SK-N-SH (cell line): ENCODE results near the gene SPDYC.

Source experiments
- CTCF ChIP-seq: fragments of 200-600 bp; sonication (generic); IDR thresholded peaks from 2 replicates; pipeline ENCODE4 v1.6.1; 2017; ENCODE audit warnings: antibody characterized with exemption, mild to moderate bottlenecking, moderate library complexity
- FOXM1 ChIP-seq: IDR thresholded peaks from 2 replicates; pipeline ENCODE4 v1.4.0; 2012; ENCODE audit warnings: low read depth, mild to moderate bottlenecking
- GABPA ChIP-seq: IDR thresholded peaks from 2 replicates; pipeline ENCODE4 v1.4.0; 2012; ENCODE audit warnings: low read depth, mild to moderate bottlenecking
- POLR2AphosphoS5 ChIP-seq: IDR thresholded peaks from 2 replicates; pipeline ENCODE4 v1.6.1; 2012; ENCODE audit warnings: low read depth, low read length
- SIN3A ChIP-seq: IDR thresholded peaks from 2 replicates; pipeline ENCODE4 v1.6.1; 2012; ENCODE audit warnings: low read depth, mild to moderate bottlenecking, low read length, moderate library complexity, borderline replicate concordance
- SMC3 ChIP-seq: IDR thresholded peaks from 2 replicates; pipeline ENCODE4 v1.6.1; 2012; ENCODE audit warnings: low read depth, low read length, improper control_type of control experiment
- TAF1 ChIP-seq: IDR thresholded peaks from 2 replicates; pipeline ENCODE4 v1.6.1; 2012; ENCODE audit warnings: low read depth, mild to moderate bottlenecking, low read length, moderate library complexity, borderline replicate concordance
- USF2 ChIP-seq: fragments of 150-350 bp; IDR thresholded peaks from 2 replicates; pipeline ENCODE4 v1.6.1; 2017; ENCODE audit warnings: antibody characterized with exemption, low read length, low read depth, borderline replicate concordance

DNA sequence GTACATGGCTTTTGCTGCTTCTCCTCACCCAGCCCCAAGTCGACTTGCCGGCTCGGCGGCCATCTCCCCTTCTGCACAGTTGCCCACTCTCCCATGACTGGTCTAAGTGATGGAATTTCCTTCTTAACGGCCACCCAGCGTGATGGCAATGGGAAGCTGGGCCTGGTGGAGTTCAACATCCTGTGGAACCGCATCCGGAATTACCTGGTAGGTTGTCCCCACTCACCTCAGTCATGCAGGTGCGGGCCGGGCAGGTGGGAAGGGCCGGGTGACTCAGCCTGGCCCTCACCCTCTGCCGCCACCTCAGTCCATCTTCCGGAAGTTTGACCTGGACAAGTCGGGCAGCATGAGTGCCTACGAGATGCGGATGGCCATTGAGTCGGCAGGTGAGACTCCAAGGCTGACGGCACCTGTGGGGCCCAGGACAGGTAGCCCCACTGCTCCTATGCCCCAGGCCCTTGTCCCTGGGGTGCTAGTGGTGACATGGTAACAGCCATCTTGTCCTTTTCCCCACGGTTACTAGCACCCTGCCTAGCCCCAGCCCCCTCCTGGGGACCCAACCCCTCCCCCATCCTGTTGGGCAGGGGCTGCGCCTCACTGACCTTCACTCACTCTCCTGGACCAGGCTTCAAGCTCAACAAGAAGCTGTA, 39.8 kb downstream of the SPDYC start:
- TF ChIP-seq SIN3A (no peak), SMC3 (no peak), CTCF (no peak), POLR2AphosphoS5 (no peak), GABPA (no peak), FOXM1 (no peak), TAF1 (no peak), USF2 (no peak)
